ENCODE results near the gene JMJD1C. TPM values are rescaled to one million over a fixed set of nuclear protein-coding genes. Genes with fewer than 3 reads are reported as not detected.
A peak's percentile ranks its signal among the peaks of the same experiment; 100 is the strongest.

Gene JMJD1C
- total and polyA plus RNA-seq, 12 donors = 14.4 to 70.4 (median 39.2) TPM

GRCh38 chr10:63260103-63260859 is 205.5 kb downstream of the JMJD1C start:
- 94 to 97% methylated on average over 17 of the region's 17 CpGs for WGBS, 2 donors
- H3K27ac ChIP-seq = peak overlapping the region in 2 of 10 donors; percentile 47 to 75
- TF ChIP-seq, protein P1, sequence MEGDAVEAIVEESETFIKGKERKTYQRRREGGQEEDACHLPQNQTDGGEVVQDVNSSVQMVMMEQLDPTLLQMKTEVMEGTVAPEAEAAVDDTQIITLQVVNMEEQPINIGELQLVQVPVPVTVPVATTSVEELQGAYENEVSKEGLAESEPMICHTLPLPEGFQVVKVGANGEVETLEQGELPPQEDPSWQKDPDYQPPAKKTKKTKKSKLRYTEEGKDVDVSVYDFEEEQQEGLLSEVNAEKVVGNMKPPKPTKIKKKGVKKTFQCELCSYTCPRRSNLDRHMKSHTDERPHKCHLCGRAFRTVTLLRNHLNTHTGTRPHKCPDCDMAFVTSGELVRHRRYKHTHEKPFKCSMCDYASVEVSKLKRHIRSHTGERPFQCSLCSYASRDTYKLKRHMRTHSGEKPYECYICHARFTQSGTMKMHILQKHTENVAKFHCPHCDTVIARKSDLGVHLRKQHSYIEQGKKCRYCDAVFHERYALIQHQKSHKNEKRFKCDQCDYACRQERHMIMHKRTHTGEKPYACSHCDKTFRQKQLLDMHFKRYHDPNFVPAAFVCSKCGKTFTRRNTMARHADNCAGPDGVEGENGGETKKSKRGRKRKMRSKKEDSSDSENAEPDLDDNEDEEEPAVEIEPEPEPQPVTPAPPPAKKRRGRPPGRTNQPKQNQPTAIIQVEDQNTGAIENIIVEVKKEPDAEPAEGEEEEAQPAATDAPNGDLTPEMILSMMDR (IDR thresholded peaks at IDR 0.05) = no peak
- no peak for ATAC-seq
- intact Hi-C loops (cut with DNase I) = loop anchor here in 2 of 10 donors (10.0 kb wide), 2 partner anchors 45 to 265 kb away; partner anchors contain the start of gene REEP3 (in 1 of the 2)
- H3K4me3 ChIP-seq = no peak overlapping the region
- H3K36me3 ChIP-seq = peaks cover 0 to 22% (median 0%) of the 10 kb centered on the region in 9 donors
- no peak for DNase-seq
- H3K4me1 ChIP-seq = peaks cover 14 to 95% (median 84%) of the 10 kb centered on the region in 9 donors
- H3K9me3 ChIP-seq = no peaks in the 10 kb centered on the region
- H3K27me3 ChIP-seq = no peaks in the 10 kb centered on the region

- WGBS, 2 donors = 78 to 89% methylated on average over 2 of the region's 2 CpGs
- H3K27ac ChIP-seq = peak overlapping the region in 4 of 10 donors; percentile 5 to 57 (median 12)
Measured at GRCh38 chr10:63258920-63259678, 206.7 kb downstream of the JMJD1C start.

DNA sequence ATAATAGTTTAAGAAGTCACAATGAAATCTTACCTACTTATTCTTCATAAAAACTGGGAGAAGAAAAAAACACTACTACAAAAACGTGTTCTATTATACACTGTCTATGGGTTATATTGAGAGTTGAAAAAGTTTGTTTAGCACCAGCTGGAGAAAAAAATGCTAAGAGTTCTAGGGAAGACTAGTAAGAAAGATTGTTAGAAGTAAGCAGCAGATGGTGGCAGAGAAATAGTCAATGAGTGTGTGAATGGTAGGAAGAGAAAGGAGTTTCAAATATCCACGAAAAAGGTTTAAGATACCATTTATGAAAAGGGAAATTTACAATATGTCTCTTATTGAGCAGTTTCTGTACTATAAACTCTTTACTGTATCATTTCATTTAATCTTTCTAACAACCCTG is 208.0 kb downstream of the JMJD1C start:
- ATAC-seq = no peak
- Histone ChIP-seq H3K9me3 (no peaks in the 10 kb centered on the region), H3K4me1 (peaks cover 14 to 97% (median 85%) of the 10 kb centered on the region in 9 donors), H3K27me3 (no peaks in the 10 kb centered on the region), H3K4me3 (no peak overlapping the region), H3K27ac (peak overlapping the region in 3 of 10 donors; percentile 15 to 57 (median 45)), H3K36me3 (peaks cover 0 to 22% (median 0%) of the 10 kb centered on the region in 9 donors)
- no peak for DNase-seq
- intact Hi-C loops (cut with DNase I) = loop anchor here in 1 of 10 donors (5.0 kb wide), 1 partner anchor 35 kb away; no protein-coding TSS in a partner anchor
- 68 to 73% methylated on average over 2 of the region's 2 CpGs for WGBS, 2 donors
- TF ChIP-seq, protein P1 (IDR thresholded peaks at IDR 0.05) = no peak

More at GRCh38 chr10:63258920-63259678, 206.7 kb downstream of the JMJD1C start:
- TF ChIP-seq, protein P1 (IDR thresholded peaks at IDR 0.05) = no peak
- intact Hi-C loops (cut with DNase I) = loop anchor here in 1 of 10 donors (5.0 kb wide), 1 partner anchor 37 kb away; no protein-coding TSS in a partner anchor
- no peak for ATAC-seq
- Histone ChIP-seq H3K36me3 (peaks cover 0 to 22% (median 0%) of the 10 kb centered on the region in 9 donors), H3K9me3 (no peaks in the 10 kb centered on the region), H3K27me3 (no peaks in the 10 kb centered on the region), H3K4me1 (peaks cover 14 to 97% (median 86%) of the 10 kb centered on the region in 9 donors), H3K4me3 (no peak overlapping the region)
- no peak for DNase-seq

Data from heart right ventricle (tissue), 16 donors.